HCT116 (cell line): ENCODE measurements around the gene IFNA13.

ENCODE experiments used
- ATF3 ChIP-seq: IDR thresholded peaks from 2 replicates; pipeline ENCODE4 v1.6.1; 2012
- CTCF ChIP-seq, 3 experiments: fragments of 200-600 bp in 1 of 3; sonication (generic) in 1 of 3; IDR thresholded peaks in 2 of 3; conservative IDR thresholded peaks in 1 of 3; 2 replicates each; pipeline ENCODE4 v1.5.1; 2012 to 2017; ENCODE audit warnings: low read depth in 2 of 3, low read length in 2 of 3, antibody characterized with exemption in 1 of 3, borderline replicate concordance in 1 of 3, control low read depth in 1 of 3, mild to moderate bottlenecking in 1 of 3, mixed read lengths in 1 of 3, mixed run types in 1 of 3, moderate library complexity in 1 of 3; ENCODE audit not compliant: insufficient read depth in 1 of 3
- EZH2 ChIP-seq: fragments of 200-600 bp; sonication (generic); IDR thresholded peaks from 2 replicates; pipeline ENCODE4 v1.6.1; 2017; ENCODE audit warnings: antibody characterized with exemption, mixed run types
- JUND ChIP-seq: IDR thresholded peaks from 2 replicates; pipeline ENCODE4 v1.6.1; 2012
- POLR2A ChIP-seq: IDR thresholded peaks from 2 replicates; pipeline ENCODE4 v1.7.0; 2011; ENCODE audit warnings: borderline replicate concordance; ENCODE audit not compliant: insufficient read depth, insufficient read length; ENCODE audit errors: extremely low read depth
- POLR2AphosphoS5 ChIP-seq: IDR thresholded peaks from 2 replicates; pipeline ENCODE4 v1.6.1; 2011; ENCODE audit warnings: mild to moderate bottlenecking, low read depth, low read length, moderate library complexity
- RAD21 ChIP-seq: IDR thresholded peaks from 2 replicates; pipeline ENCODE4 v1.6.1; 2012; ENCODE audit warnings: low read depth, mild to moderate bottlenecking
- REST ChIP-seq: IDR thresholded peaks from 2 replicates; pipeline ENCODE4 v1.6.1; 2012; ENCODE audit warnings: low read depth
- SIN3A ChIP-seq: IDR thresholded peaks from 2 replicates; pipeline ENCODE4 v1.6.1; 2012; ENCODE audit warnings: low read depth
- SRF ChIP-seq: IDR thresholded peaks from 2 replicates; pipeline ENCODE4 v1.6.1; 2012; ENCODE audit warnings: low read depth
- YY1 ChIP-seq: IDR thresholded peaks from 2 replicates; pipeline ENCODE4 v1.6.1; 2011; ENCODE audit warnings: low read length, low read depth, moderate library complexity, mild to moderate bottlenecking; ENCODE audit not compliant: insufficient replicate concordance; ENCODE audit errors: extremely low read depth
- TF ChIP-seq, protein P1 (sequence below): IDR thresholded peaks from 2 replicates; pipeline ENCODE4 v1.6.1; 2012

DNA sequence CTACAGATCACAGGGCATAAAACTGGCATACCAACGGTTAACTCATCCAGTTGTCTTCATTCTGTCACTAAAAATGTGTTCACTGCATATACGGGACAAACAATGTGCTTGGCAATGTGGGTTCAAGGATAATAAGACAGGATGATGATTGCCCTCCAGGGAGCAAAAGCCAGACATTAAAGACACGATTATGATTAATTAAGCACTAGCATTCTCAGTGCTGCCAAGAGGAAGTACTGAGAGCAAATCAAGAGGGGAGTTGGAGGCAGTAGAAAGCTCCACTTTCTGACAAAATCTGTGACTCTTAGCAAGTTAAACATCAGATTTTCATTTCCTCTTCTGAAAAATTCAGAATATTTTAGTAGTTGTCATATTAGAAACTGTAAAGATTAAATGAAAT is 32.1 kb upstream of the IFNA13 start:
- TF ChIP-seq JUND, result no peak
- TF ChIP-seq REST, result no peak
- no peak for TF ChIP-seq POLR2A
- TF ChIP-seq YY1, result no peak
- no peak for TF ChIP-seq ATF3
- no peak for TF ChIP-seq POLR2AphosphoS5
- no peak for TF ChIP-seq CTCF (IDR thresholded peaks at IDR 0.05 in 2 of 3, conservative IDR thresholded peaks at IDR 0.05 in 1 of 3; ENCODE audit: borderline replicate concordance in 1 of 3, insufficient read depth in 1 of 3, low read depth in 2 of 3, low read length in 2 of 3)
- TF ChIP-seq RAD21, result no peak
- no peak for TF ChIP-seq SIN3A
- TF ChIP-seq EZH2, result no peak
- no peak for TF ChIP-seq SRF
- TF ChIP-seq, protein P1, sequence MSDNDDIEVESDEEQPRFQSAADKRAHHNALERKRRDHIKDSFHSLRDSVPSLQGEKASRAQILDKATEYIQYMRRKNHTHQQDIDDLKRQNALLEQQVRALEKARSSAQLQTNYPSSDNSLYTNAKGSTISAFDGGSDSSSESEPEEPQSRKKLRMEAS, result no peak
